Stimulated activated CD4-positive, alpha-beta T cell treated with anti-CD3 and anti-CD28 coated beads, Interleukin-15, amount 100 ng/mL, for 24 hours (primary cell): ENCODE measurements around the gene BTBD10.

Source experiments
- DNase-seq: peaks from one replicate; pipeline ENCODE4 v3.0.0-alpha.2; 2020

BTBD10 gene

DNA sequence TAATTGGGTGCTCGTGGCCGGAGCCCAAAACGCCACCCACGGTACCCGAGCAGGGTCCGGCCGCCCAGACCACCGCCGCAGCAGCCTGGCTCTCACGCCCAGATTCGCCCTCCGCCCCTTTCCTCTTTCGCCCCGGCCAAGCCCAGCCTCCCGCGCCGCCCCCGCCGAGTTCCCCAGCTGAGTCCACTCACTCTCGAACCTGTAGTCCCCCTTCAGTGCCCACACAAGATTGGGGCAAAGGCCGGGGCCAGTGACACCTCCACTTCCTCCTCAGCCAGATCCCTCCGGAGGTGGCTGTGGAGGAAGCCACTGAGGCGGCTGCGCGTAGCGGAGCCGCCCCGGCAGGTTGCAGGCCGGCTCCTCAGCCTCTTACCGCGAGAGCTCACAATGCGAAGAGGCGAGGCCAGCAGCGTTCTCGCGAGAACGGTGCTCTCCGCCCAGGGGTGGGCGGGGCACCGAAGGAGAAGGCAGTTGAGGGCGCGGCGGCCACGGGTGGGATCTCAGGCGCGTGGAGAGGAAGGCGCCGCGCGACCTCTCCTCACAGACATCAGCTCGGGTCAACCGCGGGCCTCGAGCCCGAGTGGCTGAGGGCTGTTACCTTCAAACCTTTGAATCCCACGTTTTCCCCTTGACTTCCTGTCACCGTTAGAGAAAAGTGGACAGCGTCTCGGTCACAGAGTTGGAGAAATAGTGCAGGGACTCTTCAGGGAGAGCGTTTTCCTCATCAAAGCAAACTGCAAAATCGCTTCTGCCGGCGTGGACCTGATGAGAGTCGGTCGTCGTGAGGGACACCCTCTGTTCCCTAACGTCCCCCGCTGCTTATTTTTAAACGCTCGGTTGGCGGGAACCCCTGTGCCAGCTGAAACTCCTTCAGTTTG, at the start of gene BTBD10:
Gene BTBD10, minus strand, starts transcription at position 322 of the 878 bp plus-strand sequence. CDS start 18,098 bp downstream, outside the sequence.
- DNase-seq = peak; percentile 93

DNA sequence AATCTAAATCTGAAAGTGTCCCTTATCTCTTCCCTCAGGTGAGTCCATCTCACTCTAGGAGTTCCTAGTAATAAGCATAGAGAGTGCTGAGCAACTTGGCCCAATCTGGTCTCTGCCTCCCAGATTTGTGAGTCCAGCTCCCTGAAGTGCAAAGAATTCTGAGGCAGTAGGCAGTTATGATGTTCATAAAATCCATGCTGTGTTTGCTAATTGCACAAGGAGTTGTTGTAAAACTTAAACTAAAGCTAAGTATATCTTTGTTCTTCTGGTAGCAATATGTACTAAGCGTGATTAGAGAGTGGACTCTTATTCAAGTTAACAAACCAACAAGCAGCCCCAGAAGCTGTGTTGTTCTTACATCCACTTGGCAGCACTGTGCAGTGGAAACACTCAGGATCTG, 40.4 kb upstream of the BTBD10 start:
- DNase-seq = no peak

- DNase-seq = no peak
These were observed 39.5 kb upstream of the BTBD10 start for GRCh38 chr11:13502492-13502891.

GRCh38 chr11:13495929-13496328, 32.9 kb upstream of the BTBD10 start, which contains the start of gene PTH:
Gene PTH (minus strand): TSS chr11:13495997. CDS start chr11:13492855, 3,142 bp downstream.
- no peak for DNase-seq

DNA sequence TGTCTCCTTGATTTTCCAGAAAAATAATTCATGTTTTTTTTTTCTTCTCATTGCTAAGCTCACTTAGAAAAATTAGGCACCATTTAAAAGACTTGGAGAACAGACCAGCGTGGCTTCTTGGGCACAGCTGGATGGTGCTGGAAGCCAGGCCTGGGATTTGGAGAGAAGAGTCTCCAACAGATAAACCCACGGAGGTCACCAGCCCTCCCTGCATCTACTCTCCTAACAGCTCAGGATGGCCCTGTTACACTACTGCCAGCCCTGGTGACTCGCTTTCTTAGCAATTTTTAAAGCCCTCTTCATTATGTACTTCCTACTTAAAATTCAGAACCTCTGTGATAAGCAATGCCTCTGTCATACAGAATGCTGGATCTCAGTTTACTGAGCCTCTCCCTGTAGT, 31.0 kb upstream of the BTBD10 start:
- no peak for DNase-seq

DNA sequence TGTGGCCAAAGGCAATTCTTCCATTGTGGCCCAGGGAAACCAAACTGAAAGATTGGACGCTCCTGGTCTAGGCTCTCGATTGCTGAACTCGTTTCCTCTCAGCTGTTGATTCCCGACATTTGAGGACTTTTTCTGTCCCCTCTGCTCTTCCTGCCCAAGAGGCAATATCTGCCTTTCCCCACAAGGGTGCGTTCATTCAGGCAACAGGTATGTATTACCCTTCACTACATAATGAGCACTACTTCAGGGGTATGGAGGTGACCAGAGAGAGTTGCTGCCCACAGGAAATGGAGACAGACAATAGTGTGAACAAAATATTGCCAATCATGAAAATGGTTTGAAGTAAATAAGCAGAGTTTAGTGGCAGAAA, 24.6 kb upstream of the BTBD10 start:
- DNase-seq = peak; percentile 13

GRCh38 chr11:13486926-13487660, 24.1 kb upstream of the BTBD10 start:
- DNase-seq = peak; percentile 80

- DNase-seq = no peak
These were observed 17.2 kb upstream of the BTBD10 start for GRCh38 chr11:13480198-13480597.

- no peak for DNase-seq
These were observed 16.7 kb upstream of the BTBD10 start for GRCh38 chr11:13479688-13480087.

DNA sequence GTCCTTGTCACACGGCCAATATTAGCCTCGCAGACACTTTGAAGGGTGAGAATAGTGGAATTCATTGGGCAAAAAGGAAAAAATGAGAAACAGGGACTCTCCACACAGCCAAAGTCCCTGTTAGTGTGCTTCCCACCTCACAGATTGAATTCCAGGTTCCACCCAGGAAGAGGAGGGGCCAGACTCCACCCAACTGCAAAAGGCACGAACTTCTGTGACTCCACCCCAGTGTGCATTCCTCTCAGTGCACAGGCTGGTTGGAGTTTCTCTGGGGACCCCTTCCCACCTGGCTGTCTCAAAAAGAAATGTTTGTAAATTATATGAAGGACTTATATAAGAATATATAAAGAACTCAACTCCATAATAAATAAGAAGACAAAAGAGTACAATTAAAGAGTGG, 12.1 kb upstream of the BTBD10 start:
- no peak for DNase-seq

GRCh38 chr11:13473013-13473722, 10.1 kb upstream of the BTBD10 start:
- no peak for DNase-seq

GRCh38 chr11:13468750-13469149, 5.7 kb upstream of the BTBD10 start:
- no peak for DNase-seq

- no peak for DNase-seq
These were observed 2.9 kb upstream of the BTBD10 start for GRCh38 chr11:13465909-13466371.

DNA sequence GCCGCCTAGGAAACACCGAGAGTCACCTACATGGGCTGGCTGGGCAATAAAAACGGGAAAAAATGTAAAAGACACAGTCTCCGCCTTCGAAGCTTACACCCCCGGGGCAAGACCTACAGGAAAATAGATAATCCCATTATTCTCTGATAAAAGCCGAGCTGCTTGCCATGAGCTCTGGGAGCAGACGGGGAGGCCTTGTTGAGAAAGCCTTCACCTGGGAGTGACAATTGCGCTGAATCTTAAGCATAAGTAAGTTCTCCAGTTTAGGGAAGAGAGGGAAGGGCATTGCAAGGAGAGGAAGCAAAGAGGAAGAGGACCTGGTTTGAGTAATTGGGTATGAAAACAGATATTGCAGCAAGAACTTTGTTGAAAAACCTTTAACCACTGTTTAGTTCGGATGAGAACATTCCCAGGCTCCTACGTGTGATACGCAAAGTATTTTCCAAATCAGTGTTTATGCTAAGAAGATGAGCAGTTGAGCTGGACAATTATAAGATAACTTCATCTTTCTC, 813 bp upstream of the BTBD10 start:
- no peak for DNase-seq

DNA sequence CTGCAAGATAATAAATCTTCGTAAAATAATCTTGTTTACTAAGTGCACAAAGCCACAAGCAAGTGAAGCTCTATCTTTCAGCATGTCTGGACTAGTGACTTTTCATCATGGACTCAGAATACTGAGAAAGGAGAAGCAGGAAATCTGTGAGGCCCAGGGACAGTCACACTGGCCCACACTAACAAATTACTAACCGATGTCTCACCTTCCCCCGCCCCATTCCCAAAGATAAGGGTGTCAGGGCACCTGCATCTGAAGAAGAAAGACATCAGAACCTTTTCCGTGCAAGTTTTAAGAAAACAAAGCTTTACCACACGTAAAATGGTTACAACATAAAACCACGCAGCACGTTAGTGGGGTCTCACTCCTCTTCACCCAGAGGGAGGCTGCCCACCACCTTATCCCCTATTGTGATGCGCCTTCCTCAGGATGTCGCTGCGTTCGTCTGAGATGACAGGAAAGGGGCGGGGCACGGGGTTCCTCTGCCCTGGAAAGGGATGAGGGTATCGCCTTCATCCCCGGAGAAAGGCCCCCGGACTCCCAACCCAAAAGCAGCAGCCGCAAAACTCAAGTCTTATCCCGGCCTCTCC, 616 bp downstream of the BTBD10 start:
- peak; percentile 83 for DNase-seq

DNA sequence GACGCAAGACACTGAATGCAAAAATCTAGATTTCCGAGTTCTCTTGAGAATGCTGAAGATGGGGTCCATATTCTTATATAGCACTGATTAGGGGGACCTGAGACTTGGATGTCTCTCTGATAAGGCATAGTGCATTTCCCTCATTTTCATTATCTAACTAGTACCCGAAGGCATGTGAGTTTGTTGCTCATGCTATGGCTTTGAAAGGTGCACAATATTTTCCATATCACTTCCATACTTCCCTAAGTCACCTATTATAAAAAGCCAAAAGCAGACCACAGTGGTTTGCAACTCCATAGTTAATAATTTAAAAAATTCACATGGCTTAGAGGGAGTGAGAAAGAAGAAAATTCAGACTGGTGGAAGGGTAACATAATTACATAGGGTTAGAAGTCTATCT, 1.7 kb downstream of the BTBD10 start:
- DNase-seq = no peak

- no peak for DNase-seq
These were observed 12.1 kb downstream of the BTBD10 start for GRCh38 chr11:13450832-13451397.

DNA sequence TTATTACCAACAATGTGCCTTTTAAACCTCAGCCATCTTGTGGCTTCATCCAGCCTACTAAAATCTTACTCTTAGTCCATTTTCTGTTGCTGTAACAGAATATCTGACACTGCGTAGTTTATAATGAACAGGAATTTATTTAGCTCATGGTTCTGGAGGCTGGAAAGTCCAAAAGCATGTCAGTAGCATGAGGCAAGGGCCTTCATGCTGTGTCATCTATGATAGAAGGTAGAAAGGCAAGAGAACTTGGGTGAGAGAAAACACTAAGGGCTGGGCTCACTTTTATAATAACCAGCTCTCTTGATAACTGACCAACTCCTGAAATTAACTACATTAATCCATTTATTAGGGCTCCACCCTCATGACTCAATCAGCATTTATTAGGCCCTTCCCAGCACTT, 13.5 kb downstream of the BTBD10 start:
- no peak for DNase-seq

DNA sequence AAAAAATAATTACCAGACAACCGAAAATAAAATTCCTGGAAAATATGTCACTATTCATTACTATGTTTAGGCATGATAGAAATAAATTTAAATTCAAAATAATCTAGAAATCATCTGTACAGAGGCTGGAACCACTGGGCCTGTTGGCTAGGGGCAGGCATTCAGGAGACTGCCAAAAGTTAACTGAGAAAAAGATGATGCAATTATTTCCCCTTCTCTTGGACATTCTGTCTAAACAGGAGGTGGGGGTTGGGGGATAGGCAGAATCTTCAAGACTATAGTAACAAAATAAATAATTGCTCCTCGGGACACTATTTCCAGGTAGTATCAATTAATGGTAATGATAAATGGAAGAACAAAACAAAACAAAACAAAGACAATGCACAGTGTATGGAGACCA, 14.1 kb downstream of the BTBD10 start:
- DNase-seq = no peak

DNA sequence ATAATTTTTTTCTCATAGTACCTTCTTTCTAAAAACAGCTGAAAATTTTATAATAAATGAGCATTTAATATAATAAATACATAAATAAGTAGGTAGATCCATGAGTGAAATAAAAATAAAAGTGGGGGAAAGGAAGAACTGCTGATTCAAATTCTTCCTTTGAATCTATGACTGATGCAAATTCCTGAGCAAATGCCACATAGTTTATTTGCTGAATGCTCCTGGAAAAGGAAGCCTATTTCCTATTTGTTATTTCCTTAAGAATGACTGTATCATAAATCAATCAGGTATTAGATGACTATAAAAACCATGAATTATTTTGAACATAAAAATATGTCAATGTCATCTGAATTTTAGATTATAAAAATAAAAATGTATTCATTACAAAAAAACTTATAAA, 16.6 kb downstream of the BTBD10 start:
- DNase-seq = no peak

- no peak for DNase-seq
These were observed 17.4 kb downstream of the BTBD10 start for GRCh38 chr11:13445588-13445987.

DNA sequence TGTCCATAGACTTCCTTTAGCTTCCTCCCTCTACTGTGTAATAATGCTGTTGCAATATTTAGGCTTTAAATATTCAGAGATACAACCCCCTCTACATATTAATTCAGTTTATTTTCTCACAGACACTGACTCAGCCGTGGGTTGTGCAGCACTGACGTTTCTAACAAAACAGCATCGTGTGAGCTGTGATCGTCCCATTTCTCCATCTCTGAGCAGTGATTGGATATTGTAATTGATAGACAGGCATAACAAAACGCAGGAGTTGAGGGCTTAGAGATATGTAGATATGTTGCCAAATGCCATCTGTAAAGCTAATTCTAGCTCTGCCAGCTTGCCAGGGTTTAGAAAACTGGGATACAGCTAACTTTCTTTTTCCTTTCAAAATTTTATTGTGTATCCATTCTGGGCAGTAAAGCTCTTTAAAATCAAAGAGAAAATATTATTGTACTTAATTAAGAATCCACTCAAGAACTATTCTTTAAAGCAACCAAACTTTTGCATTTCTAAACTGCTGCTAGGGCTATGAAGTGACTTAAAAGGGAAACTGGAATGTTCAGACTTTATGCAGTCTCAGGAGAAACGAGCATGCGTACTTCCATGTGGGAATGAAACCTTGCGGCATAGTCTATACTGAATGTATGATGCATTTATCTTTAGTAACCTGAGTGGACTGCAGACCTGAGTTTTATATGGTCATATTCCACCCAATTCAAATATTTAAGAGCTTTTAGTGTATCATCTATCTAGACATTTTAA, 22.7 kb downstream of the BTBD10 start:
- peak; percentile 3 for DNase-seq
